Occipital lobe (tissue), 2 donors: ENCODE data around the gene KASH5. TPM values are rescaled to one million over a fixed set of nuclear protein-coding genes. Genes with fewer than 3 reads are reported as not detected.

Experiments
- DNase-seq: peaks from one replicate; lab custom pipeline; 2025; lab: John Stamatoyannopoulos, UW
- total RNA-seq: library from RNA; depleted of rRNA; stranded (reverse); fragments of >200 nt; gene quantifications from one replicate; pipeline ENCODE4 v1.2.3, GENCODE V29; 2014

Gene KASH5, protein sequence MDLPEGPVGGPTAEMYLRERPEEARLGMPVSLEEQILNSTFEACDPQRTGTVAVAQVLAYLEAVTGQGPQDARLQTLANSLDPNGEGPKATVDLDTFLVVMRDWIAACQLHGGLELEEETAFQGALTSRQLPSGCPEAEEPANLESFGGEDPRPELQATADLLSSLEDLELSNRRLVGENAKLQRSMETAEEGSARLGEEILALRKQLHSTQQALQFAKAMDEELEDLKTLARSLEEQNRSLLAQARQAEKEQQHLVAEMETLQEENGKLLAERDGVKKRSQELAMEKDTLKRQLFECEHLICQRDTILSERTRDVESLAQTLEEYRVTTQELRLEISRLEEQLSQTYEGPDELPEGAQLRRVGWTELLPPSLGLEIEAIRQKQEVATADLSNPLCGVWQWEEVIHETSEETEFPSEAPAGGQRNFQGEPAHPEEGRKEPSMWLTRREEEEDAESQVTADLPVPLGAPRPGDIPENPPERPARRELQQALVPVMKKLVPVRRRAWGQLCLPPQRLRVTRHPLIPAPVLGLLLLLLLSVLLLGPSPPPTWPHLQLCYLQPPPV
- total RNA-seq = not detected

GRCh38 chr19:49387936-49388372 lies at the start of gene KASH5:
KASH5 (plus strand) TSS chr19:49388249; CDS start chr19:49390884, 2,635 bp downstream.
- DNase-seq = no peak

DNA sequence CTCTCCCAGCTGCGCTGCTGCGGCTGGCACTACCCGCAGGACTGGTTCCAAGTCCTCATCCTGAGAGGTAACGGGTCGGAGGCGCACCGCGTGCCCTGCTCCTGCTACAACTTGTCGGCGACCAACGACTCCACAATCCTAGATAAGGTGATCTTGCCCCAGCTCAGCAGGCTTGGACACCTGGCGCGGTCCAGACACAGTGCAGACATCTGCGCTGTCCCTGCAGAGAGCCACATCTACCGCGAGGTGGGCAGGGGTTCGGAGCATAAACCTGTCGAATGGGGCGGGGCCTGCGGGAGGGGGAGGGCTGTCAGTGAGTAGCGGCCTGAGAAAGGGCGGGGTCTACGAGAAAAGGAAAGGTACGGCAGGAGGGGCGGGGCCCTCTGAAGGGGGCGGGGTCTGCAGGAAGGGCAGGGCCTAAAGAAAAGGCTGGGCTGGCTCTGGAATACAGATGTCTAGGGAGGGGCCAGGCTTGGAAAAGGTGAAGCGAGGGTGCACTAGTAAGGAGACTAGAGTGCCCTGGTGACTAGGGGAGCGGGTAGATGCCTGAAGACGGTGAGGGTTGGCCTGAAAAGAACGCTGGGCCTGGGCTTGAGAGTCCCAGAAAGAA lies 49.3 kb upstream of the KASH5 start:
- DNase-seq = peak; percentile 16

GRCh38 chr19:49339301-49340068 lies 48.6 kb upstream of the KASH5 start:
- DNase-seq = peak; percentile 67

DNA sequence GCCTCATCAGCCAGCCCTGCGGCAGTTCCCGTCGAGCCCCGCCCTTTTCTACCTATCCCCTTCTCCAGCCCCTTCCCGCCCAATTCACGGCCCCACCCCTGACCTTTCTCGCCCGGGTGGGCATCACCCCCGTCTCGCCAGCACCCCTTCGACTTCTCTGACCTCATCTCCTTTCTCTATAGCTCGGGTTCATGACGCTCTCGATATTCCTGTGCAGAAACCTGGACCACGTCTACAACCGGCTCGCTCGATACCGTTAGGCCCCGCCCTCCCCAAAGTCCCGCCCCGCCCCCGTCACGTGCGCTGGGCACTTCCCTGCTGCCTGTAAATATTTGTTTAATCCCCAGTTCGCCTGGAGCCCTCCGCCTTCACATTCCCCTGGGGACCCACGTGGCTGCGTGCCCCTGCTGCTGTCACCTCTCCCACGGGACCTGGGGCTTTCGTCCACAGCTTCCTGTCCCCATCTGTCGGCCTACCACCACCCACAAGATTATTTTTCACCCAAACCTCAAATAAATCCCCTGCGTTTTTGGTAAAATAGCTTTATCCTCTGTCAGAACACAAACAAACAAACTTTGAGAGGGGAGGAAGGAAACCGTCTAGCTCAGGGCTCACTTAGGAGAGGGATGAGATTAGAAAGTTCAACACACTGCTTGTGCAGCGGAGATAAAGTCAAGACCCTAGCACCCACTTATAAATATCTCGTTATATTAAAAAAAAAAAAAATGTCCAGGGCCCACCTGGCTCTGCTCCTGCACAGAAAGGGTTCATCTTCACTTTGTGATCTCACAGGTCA lies 47.8 kb upstream of the KASH5 start:
- no peak for DNase-seq

- DNase-seq = no peak
Observed at GRCh38 chr19:49340865-49341718, 47.0 kb upstream of the KASH5 start.

GRCh38 chr19:49342291-49342721 lies 45.7 kb upstream of the KASH5 start:
- DNase-seq = no peak

DNA sequence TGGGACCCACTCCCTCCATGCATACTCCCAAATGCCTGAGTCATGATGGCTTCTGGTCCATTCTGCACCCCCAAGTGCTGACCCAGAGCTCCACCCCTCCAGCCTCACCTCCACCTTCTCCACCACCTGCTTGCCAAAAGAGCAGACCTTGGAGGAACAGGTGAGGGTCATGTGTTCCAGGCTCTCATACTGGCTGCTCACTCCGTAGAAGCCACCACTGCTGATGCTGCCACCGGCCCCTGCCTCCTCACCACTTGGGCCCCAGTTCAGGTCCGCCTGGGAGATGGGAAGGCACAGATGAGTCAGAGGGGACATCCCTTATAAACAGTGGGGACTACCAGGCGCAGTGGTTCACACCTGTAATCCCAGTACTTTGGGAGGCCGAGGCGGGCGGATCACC lies 44.9 kb upstream of the KASH5 start:
- DNase-seq = no peak

- no peak for DNase-seq
Observed at GRCh38 chr19:49344505-49345423, 43.3 kb upstream of the KASH5 start.

- no peak for DNase-seq
Observed at GRCh38 chr19:49347191-49347590, 40.9 kb upstream of the KASH5 start.

GRCh38 chr19:49347835-49348234 lies 40.2 kb upstream of the KASH5 start:
- DNase-seq = no peak

DNA sequence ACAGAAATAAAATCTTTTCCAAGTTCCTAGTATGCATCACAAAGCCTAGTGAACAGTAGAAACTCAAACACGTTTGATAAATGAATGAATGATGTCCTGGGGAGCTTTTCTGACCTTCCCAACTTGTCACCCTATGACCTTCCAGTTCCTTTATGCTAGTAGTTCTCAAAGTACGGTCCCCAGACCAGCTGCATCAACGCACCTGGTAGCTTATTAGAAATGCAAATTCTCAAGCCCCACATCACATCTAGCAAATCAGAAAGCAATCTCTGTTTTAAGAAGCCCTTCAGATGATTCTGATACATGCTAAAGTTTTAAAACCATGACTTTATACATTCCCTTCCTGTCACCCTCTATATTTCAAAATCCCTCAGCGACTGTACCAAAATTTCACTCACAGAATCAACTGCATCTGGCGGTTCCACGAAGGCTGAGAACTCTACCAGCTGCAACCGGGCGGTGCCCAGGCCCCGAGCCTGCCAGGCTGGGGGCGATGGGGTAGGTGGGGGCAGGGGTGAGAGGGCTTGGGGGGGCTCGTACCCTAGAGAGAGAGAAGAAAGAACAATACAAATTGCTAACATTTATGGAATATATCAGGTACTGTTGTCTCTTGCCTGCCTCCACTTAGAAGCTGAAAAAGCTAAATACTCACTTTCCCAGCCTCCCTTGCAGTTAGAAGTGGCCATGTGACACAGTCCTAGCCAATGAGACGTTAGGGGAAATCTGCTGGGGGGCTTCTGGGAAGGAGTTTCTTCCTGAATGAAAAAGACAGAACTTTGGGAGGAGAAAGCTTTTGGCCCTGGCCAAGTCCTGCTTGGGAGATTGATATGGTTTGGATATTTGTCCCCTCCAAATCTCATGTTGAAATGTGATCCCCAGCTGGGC lies 39.5 kb upstream of the KASH5 start:
- no peak for DNase-seq

DNA sequence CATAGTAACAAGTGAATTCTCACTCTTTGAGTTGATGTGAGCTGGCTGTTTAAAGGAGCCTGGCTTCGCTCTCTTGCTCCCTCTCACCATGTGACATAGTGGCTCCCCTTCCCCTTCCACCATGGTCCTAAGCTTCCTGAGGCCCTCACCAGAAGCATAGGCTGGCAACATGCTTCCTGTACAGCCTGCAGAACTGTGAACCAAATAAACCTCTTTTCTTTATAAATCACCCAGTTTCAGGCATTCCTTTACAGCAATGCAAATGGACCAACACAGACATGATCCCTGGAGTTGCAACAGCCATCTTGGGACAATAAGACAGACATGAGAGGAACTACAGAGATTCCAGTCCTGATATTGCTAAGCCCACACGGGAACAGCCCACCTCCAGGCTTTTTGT lies 38.5 kb upstream of the KASH5 start:
- DNase-seq = no peak

DNA sequence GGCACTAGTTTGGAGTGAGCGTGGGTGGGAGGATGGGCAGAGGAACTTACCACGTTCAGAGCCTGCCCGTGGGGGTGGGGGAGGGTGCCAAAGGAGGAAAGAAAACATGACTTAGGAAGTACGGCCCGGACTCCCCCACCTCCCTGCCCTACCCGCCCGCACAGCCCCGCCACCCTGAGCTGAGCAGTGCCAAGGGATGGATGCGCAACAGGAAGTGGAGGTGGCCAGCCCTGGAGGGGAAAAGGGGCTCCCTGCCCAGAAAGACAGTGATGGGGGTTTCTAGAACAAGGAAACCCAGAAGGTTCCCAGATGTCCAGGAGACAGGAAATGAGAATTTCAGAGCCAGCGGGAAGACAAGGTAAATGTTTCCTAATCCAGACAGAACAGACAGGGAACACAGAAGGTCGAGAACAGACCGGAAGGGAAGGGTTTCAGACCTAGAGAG lies 32.1 kb upstream of the KASH5 start:
- no peak for DNase-seq

DNA sequence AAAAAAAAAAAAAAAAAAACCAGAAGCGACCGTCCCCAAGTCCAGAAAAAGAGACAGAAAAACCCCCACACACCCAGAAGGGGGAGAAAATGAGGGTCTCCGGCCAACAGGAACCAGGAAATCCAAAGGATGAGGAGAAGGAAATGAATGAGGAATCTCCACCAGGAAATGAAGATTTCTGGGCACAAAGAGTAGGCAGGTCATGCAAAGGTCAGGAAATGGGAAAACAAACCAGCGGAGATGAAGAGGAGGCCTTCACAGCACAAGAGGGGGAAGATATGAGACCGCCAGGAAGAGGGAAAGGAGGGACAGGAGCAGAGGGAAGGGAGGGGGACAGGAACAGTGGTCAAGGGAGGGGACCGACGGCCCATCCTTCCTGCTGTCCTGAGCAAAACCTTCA lies 31.7 kb upstream of the KASH5 start:
- DNase-seq = no peak

- DNase-seq = no peak
Observed at GRCh38 chr19:49357186-49357585, 30.9 kb upstream of the KASH5 start.

DNA sequence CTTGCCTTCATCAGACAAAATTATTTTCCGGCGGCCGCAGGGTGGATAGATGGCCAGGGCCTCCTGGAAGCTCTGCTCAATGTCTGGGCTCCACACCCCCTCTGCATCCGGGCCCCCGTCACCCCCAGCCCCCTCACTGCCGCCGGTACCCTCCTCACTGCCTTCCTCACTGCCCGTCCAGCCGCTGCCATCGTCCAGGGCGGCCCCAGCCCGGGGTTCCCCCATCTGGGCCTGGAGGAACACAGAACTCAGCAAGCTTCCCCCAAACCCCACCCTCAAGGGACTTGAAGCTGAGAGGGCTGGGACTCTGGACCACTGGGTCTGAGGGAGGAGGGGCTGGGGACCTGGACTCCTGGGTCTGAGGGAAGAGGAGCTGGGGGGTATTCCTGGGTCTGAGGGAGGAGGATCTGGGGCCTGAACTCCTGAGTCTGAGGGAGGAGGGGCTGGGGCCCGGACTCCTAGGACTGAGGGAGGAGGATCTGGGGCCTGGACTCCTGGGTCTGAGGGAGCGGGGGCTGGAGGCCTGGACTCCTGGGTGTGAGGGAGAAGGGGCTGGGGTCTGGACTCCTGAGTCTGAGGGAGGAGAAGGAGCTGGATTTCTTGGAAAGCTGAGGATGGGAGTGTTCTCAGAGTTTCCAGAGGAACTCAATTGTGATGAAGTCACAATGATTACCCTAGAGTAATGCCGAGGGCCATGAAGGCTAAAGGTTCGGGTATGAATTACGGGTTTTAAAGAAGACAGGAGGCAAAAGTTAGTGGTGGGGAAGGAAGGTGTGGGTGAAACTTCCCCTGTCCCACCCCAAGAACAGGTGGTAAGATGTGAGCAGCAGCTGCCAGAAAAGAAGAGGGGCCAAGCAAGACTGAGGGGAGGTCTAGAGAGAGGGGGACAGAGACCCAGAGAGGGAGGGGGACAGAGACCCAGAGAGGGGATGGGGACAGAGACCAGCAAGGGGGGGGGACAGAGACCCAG lies 27.9 kb upstream of the KASH5 start:
- no peak for DNase-seq
